H1 (cell line): ENCODE measurements around the gene KCND3. TPM values are rescaled to one million over a fixed set of nuclear protein-coding genes. Genes with fewer than 3 reads are reported as not detected.

Experiments
- CTCF ChIA-PET: fragments of 300-600 bp; sonication (Branson Sonifier 250); formaldehyde crosslinking; loops from one replicate; lab custom pipeline; 2021; ENCODE audit not compliant: partially characterized antibody; lab: Charles Lee
- POLR2A ChIA-PET: fragments of 300-600 bp; sonication (Branson Sonifier 250); formaldehyde crosslinking; loops from one replicate; lab custom pipeline; 2021; ENCODE audit warnings: inconsistent platforms; ENCODE audit not compliant: partially characterized antibody; lab: Charles Lee
- DNase-seq, 2 experiments: peaks; one replicate each; pipeline versions ENCODE4 v3.0.0 to v3.0.0-alpha.2; 2010 to 2022; ENCODE audit warnings: low spot score in 2 of 2, low read depth in 1 of 2, mixed read lengths in 1 of 2
- FAIRE-seq: peaks from 2 replicates; lab custom pipeline; 2011; peaks lifted over from hg19 to GRCh38; lab: Jason Lieb, UNC
- H2AFZ ChIP-seq: 2 replicates; pipeline ENCODE4 v1.8.1; 2012; ENCODE audit warnings: low read length, inconsistent platforms
- H2AK5ac ChIP-seq: 2 replicates; pipeline ENCODE4 v1.6.1; 2013; ENCODE audit warnings: low read depth, low read length
- H2BK120ac ChIP-seq: replicated peaks from 2 replicates; pipeline ENCODE3; 2013; ENCODE audit warnings: low read depth, low read length, inconsistent platforms
- H2BK12ac ChIP-seq: 2 replicates; pipeline ENCODE4 v1.6.1; 2013; ENCODE audit warnings: low read depth, low read length
- H2BK15ac ChIP-seq: 2 replicates; pipeline ENCODE4 v1.6.1; 2013; ENCODE audit warnings: low read length
- H2BK20ac ChIP-seq: 2 replicates; pipeline ENCODE4 v1.6.1; 2013; ENCODE audit warnings: low read length
- H2BK5ac ChIP-seq: 2 replicates; pipeline ENCODE4 v1.6.1; 2013; ENCODE audit warnings: low read depth, low read length
- H3K14ac ChIP-seq: 2 replicates; pipeline ENCODE4 v1.6.1; 2013; ENCODE audit warnings: inconsistent platforms; ENCODE audit not compliant: insufficient read length
- H3K18ac ChIP-seq: 2 replicates; pipeline ENCODE4 v1.6.1; 2013; ENCODE audit warnings: low read length; ENCODE audit errors: extremely low read depth
- H3K23ac ChIP-seq: 2 replicates; pipeline ENCODE4 v1.6.1; 2013; ENCODE audit warnings: inconsistent platforms; ENCODE audit not compliant: insufficient read length
- H3K23me2 ChIP-seq: 2 replicates; pipeline ENCODE4 v1.6.1; 2013; ENCODE audit warnings: low read depth, low read length
- H3K27ac ChIP-seq: 2 replicates; pipeline ENCODE4 v1.6.1; 2011; ENCODE audit warnings: low read depth, low read length, inconsistent platforms
- H3K27me3 ChIP-seq, 4 experiments: replicated peaks in 1 of 4; 1 replicate in 1 of 4; 2 replicates in 3 of 4; pipeline versions ENCODE4 v1.6.1 to v1.8.1; 2011 to 2013; ENCODE audit warnings: low read length in 3 of 4, mild to moderate bottlenecking in 3 of 4, inconsistent platforms in 2 of 4, mixed read lengths in 2 of 4, moderate library complexity in 1 of 4; ENCODE audit not compliant: control insufficient read depth in 3 of 4, insufficient read depth in 3 of 4; ENCODE audit errors: extremely low read depth in 1 of 4
- H3K36me3 ChIP-seq, 4 experiments: 2 replicates each; pipeline versions ENCODE4 v1.6.1 to v1.8.1; 2011 to 2013; ENCODE audit warnings: mild to moderate bottlenecking in 4 of 4, low read length in 3 of 4, moderate library complexity in 2 of 4, control low read depth in 1 of 4, inconsistent platforms in 1 of 4; ENCODE audit not compliant: insufficient read depth in 4 of 4, control insufficient read depth in 2 of 4
- H3K4ac ChIP-seq: replicated peaks from 2 replicates; pipeline ENCODE3; 2013; ENCODE audit warnings: low read length, low read depth, mixed read lengths, inconsistent platforms; ENCODE audit not compliant: insufficient read length
- H3K4me1 ChIP-seq, 4 experiments: replicated peaks in 1 of 4; 1 replicate in 1 of 4; 2 replicates in 3 of 4; pipeline versions ENCODE4 v1.6.1 to v1.8.1; 2011 to 2013; ENCODE audit warnings: low read length in 3 of 4, inconsistent platforms in 2 of 4, mixed read lengths in 1 of 4; ENCODE audit not compliant: insufficient read depth in 4 of 4, control insufficient read depth in 3 of 4
- H3K4me2 ChIP-seq, 2 experiments: 2 replicates each; pipeline versions ENCODE4 v1.6.1 to v1.8.1; 2011 to 2013; ENCODE audit warnings: low read depth in 2 of 2, low read length in 2 of 2, control low read depth in 1 of 2, inconsistent platforms in 1 of 2, mild to moderate bottlenecking in 1 of 2; ENCODE audit not compliant: insufficient read depth in 1 of 2
- H3K4me3 ChIP-seq, 4 experiments: fragments of 200-600, 300-600 bp in 1 of 4; sonication (generic), shearing (Covaris generic), sonication (Bioruptor Twin) in 1 of 4; 2 replicates each; pipeline versions ENCODE4 v1.5.1 to v1.8.1; 2011 to 2016; ENCODE audit warnings: low read length in 4 of 4, low read depth in 3 of 4, control low read depth in 2 of 4, inconsistent platforms in 2 of 4, mild to moderate bottlenecking in 2 of 4, mixed read lengths in 1 of 4, moderate library complexity in 1 of 4; ENCODE audit not compliant: insufficient read depth in 2 of 4; ENCODE audit errors: extremely low read depth in 1 of 4
- H3K56ac ChIP-seq: replicated peaks from 2 replicates; pipeline ENCODE3; 2013; ENCODE audit warnings: low read depth, mild to moderate bottlenecking, mixed read lengths, low read length, inconsistent platforms; ENCODE audit not compliant: insufficient read length
- H3K79me1 ChIP-seq: 2 replicates; pipeline ENCODE4 v1.6.1; 2013; ENCODE audit warnings: low read depth, low read length, control low read depth
- H3K79me2 ChIP-seq, 2 experiments: 2 replicates each; pipeline versions ENCODE4 v1.6.1 to v1.8.1; 2012 to 2013; ENCODE audit warnings: low read length in 2 of 2, mild to moderate bottlenecking in 2 of 2, inconsistent platforms in 1 of 2; ENCODE audit not compliant: insufficient read depth in 2 of 2, control insufficient read depth in 1 of 2
- H3K9ac ChIP-seq, 4 experiments: replicated peaks in 1 of 4; 1 replicate in 1 of 4; 2 replicates in 3 of 4; pipeline versions ENCODE4 v1.6.1 to v1.8.1; 2011 to 2013; ENCODE audit warnings: low read depth in 3 of 4, low read length in 3 of 4, control low read depth in 2 of 4, mild to moderate bottlenecking in 2 of 4, moderate library complexity in 2 of 4, inconsistent platforms in 1 of 4; ENCODE audit errors: extremely low read depth in 1 of 4
- H3K9me3 ChIP-seq, 2 experiments: 2 replicates each; pipeline versions ENCODE4 v1.6.1 to v1.8.1; 2012 to 2013; ENCODE audit warnings: mild to moderate bottlenecking in 2 of 2, moderate library complexity in 2 of 2, control low read depth in 1 of 2, inconsistent platforms in 1 of 2, low read depth in 1 of 2, low read length in 1 of 2, mixed read lengths in 1 of 2; ENCODE audit not compliant: insufficient read depth in 2 of 2
- H4K20me1 ChIP-seq, 2 experiments: replicated peaks in 1 of 2; 2 replicates each; pipeline versions ENCODE3 to v1.8.1; 2011 to 2013; ENCODE audit warnings: inconsistent platforms in 2 of 2, low read length in 2 of 2, mild to moderate bottlenecking in 1 of 2; ENCODE audit not compliant: insufficient read depth in 2 of 2, control insufficient read depth in 1 of 2
- H4K5ac ChIP-seq: 2 replicates; pipeline ENCODE4 v1.6.1; 2013; ENCODE audit warnings: low read length, low read depth, mixed read lengths, inconsistent platforms; ENCODE audit not compliant: insufficient read length
- H4K8ac ChIP-seq: 2 replicates; pipeline ENCODE4 v1.8.0; 2013; ENCODE audit warnings: mild to moderate bottlenecking, moderate library complexity, low read length, inconsistent platforms; ENCODE audit not compliant: insufficient read depth; ENCODE audit errors: extremely low read depth
- H4K91ac ChIP-seq: replicated peaks from 2 replicates; pipeline ENCODE3; 2013; ENCODE audit warnings: low read length, mixed read lengths, inconsistent platforms; ENCODE audit not compliant: insufficient read length
- BRCA1 ChIP-seq: IDR thresholded peaks from 2 replicates; pipeline ENCODE4 v1.6.1; 2012; ENCODE audit warnings: low read depth, low read length, improper control_type of control experiment
- CEBPB ChIP-seq: IDR thresholded peaks from 2 replicates; pipeline ENCODE4 v1.6.1; 2012; ENCODE audit warnings: low read depth, low read length
- CHD1 ChIP-seq: IDR thresholded peaks from 2 replicates; pipeline ENCODE4 v1.6.1; 2012; ENCODE audit warnings: low read depth, low read length, improper control_type of control experiment
- CTBP2 ChIP-seq: IDR thresholded peaks from 2 replicates; pipeline ENCODE4 v1.7.0; 2011; ENCODE audit warnings: borderline replicate concordance, mild to moderate bottlenecking, moderate library complexity, mixed read lengths, low read length; ENCODE audit not compliant: insufficient read depth, insufficient read length
- GTF2F1 ChIP-seq: IDR thresholded peaks from 2 replicates; pipeline ENCODE4 v1.6.1; 2012; ENCODE audit warnings: low read depth, low read length, improper control_type of control experiment, borderline replicate concordance
- NRF1 ChIP-seq: IDR thresholded peaks from 2 replicates; pipeline ENCODE4 v1.6.1; 2011; ENCODE audit warnings: mild to moderate bottlenecking, low read depth, low read length, improper control_type of control experiment
- RAD21 ChIP-seq, 2 experiments: IDR thresholded peaks in 1 of 2; conservative IDR thresholded peaks in 1 of 2; 2 replicates each; pipeline ENCODE4 v1.6.1; 2011; ENCODE audit warnings: low read depth in 2 of 2, low read length in 2 of 2, improper control_type of control experiment in 1 of 2, inconsistent platforms in 1 of 2, mild to moderate bottlenecking in 1 of 2, moderate library complexity in 1 of 2
- SAP30 ChIP-seq: fragments of 300-600 bp; sonication (generic); IDR thresholded peaks from 2 replicates; pipeline ENCODE4 v1.7.1; 2012; ENCODE audit warnings: low read length, moderate library complexity, mild to moderate bottlenecking, inconsistent platforms; ENCODE audit not compliant: insufficient read depth, insufficient replicate concordance
- SP1 ChIP-seq: IDR thresholded peaks from 2 replicates; pipeline ENCODE4 v1.6.1; 2011; ENCODE audit warnings: low read depth, low read length
- WGBS, 2 experiments: shearing (Covaris generic) in 1 of 2; methylation state at CpG; one replicate each; pipeline versions ENCODE4 v1.1.6 to v1.1.7; 2013 to 2015; ENCODE audit warnings: low lambda C conversion rate in 2 of 2, mixed read lengths in 2 of 2, inconsistent platforms in 1 of 2, low coverage in 1 of 2, missing lambda C conversion rate in 1 of 2; ENCODE audit not compliant: insufficient replicate concordance in 2 of 2, insufficient coverage in 1 of 2, insufficient read length in 1 of 2; ENCODE audit errors: extremely low coverage in 1 of 2, missing lambda C conversion rate in 1 of 2; 5-methylcytosine and 5-hydroxymethylcytosine counted together
- polyA plus RNA-seq, 7 experiments: library from polyadenylated mRNA; depleted of rRNA in 3 of 7; stranded (reverse) in 5 of 7; unstranded in 2 of 7; fragments of >200 nt in 5 of 7; fragments of 200-250 nt in 2 of 7; gene quantifications; 1 replicate in 5 of 7; 2 replicates in 1 of 7; 4 replicates in 1 of 7; pipeline versions ENCODE4 v1.2.1 to v1.2.3, GENCODE V29; 2011 to 2013; ENCODE audit warnings: missing spikeins in 2 of 7, mixed read lengths in 2 of 7
- total RNA-seq: library from RNA; stranded (reverse); fragmentation: NEBNext Ultra II Directional; extraction: Animal tissue kit (Norgen Biotek cat#: 25700); gene quantifications from 2 replicates; pipeline ENCODE4 v1.2.1, GENCODE V29; 2021
- TF ChIP-seq, protein P1 (sequence below), 3 experiments: IDR thresholded peaks; 1 replicate in 2 of 3; 2 replicates in 1 of 3; pipeline versions ENCODE4 v1.5.1 to v1.6.1; 2011; ENCODE audit warnings: low read length in 3 of 3, mild to moderate bottlenecking in 3 of 3, inconsistent platforms in 2 of 3, low read depth in 1 of 3, moderate library complexity in 1 of 3; ENCODE audit not compliant: insufficient read depth in 1 of 3; ENCODE audit errors: control extremely low read depth in 1 of 3
- TF ChIP-seq, protein P2 (sequence below): IDR thresholded peaks from 2 replicates; pipeline ENCODE4 v1.6.1; 2011; ENCODE audit warnings: low read depth, mild to moderate bottlenecking, low read length; ENCODE audit not compliant: insufficient read depth

The KCND3 gene
- total and polyA plus RNA-seq, 2 of the 8 experiments (the other 6 are each of a cell fraction or from before 2014, with no cell fraction given): 0.14 to 0.48 TPM

DNA sequence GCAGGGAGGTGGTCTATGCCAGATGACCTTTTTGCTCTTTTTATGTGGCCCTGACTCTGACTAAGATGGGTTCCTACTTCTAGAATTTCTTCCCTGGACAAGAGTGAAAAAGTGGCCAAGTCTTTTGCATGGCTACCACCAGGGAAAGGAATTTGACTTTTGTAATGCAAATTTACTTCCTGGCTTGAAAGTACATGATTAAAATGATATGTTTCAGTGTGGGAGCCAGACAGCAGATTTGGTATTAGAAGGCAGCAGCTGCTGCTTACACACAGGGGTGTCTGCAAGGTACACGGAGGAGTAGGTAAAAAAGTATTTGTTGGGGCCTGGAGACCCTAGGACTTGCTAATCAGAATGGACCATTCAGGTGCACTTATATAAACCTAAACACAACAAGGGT is 78.4 kb downstream of the KCND3 start:
- ChIA-PET CTCF (no interaction called here), POLR2A (no interaction called here)
- Histone ChIP-seq H3K23ac (no peak overlapping the region), H3K9ac (no peak overlapping the region), H2BK15ac (no peak overlapping the region), H2AK5ac (no peak overlapping the region), H3K4me1 (peaks cover 0 to 3% (median 1%) of the 10 kb centered on the region in 4 experiments; a peak in 2 of 7 replicates), H3K27me3 (peaks cover 0 to 3% (median 0%) of the 10 kb centered on the region in 4 experiments; a peak in 1 of 7 replicates), H3K14ac (no peak overlapping the region), H2BK120ac (no peak overlapping the region), H3K23me2 (no peaks in the 10 kb centered on the region), H3K4me2 (no peak overlapping the region), H4K8ac (no peak overlapping the region), H3K36me3 (no peaks in the 10 kb centered on the region), H3K27ac (no peak overlapping the region), H3K4me3 (no peak overlapping the region), H3K9me3 (no peaks in the 10 kb centered on the region), H3K79me2 (no peaks in the 10 kb centered on the region), H3K4ac (no peak overlapping the region), H4K20me1 (no peaks in the 10 kb centered on the region), H2AFZ (no peak overlapping the region), H2BK5ac (no peak overlapping the region), H2BK20ac (no peak overlapping the region), H2BK12ac (no peak overlapping the region), H4K91ac (no peak overlapping the region), H3K18ac (no peak overlapping the region), H3K79me1 (0 out of 2 replicates have a peak, but pooled peaks cover 2% of the 10 kb centered on the region), H4K5ac (no peak overlapping the region), H3K56ac (no peak overlapping the region)
- DNase-seq: no peak
- FAIRE-seq: no peak
- 91% methylated on average over 1 of the region's 1 CpG; no CpG with 5 or more reads in 1 of the 2 experiments for WGBS, 2 experiments
- no peak for TF ChIP-seq RAD21 (IDR thresholded peaks at IDR 0.05 in 1 of 2, conservative IDR thresholded peaks at IDR 0.05 in 1 of 2; ENCODE audit: low read depth in 2 of 2, low read length in 2 of 2)
- TF ChIP-seq, protein P1, sequence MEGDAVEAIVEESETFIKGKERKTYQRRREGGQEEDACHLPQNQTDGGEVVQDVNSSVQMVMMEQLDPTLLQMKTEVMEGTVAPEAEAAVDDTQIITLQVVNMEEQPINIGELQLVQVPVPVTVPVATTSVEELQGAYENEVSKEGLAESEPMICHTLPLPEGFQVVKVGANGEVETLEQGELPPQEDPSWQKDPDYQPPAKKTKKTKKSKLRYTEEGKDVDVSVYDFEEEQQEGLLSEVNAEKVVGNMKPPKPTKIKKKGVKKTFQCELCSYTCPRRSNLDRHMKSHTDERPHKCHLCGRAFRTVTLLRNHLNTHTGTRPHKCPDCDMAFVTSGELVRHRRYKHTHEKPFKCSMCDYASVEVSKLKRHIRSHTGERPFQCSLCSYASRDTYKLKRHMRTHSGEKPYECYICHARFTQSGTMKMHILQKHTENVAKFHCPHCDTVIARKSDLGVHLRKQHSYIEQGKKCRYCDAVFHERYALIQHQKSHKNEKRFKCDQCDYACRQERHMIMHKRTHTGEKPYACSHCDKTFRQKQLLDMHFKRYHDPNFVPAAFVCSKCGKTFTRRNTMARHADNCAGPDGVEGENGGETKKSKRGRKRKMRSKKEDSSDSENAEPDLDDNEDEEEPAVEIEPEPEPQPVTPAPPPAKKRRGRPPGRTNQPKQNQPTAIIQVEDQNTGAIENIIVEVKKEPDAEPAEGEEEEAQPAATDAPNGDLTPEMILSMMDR (IDR thresholded peaks at IDR 0.05; ENCODE audit: control extremely low read depth in 1 of 3, insufficient read depth in 1 of 3, low read depth in 1 of 3, low read length in 3 of 3): no peak
- TF ChIP-seq NRF1: no peak
- TF ChIP-seq CEBPB: no peak
- TF ChIP-seq, protein P2, sequence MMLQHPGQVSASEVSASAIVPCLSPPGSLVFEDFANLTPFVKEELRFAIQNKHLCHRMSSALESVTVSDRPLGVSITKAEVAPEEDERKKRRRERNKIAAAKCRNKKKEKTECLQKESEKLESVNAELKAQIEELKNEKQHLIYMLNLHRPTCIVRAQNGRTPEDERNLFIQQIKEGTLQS: no peak
- no peak for TF ChIP-seq SAP30
- TF ChIP-seq BRCA1: no peak
- TF ChIP-seq CTBP2: no peak
- no peak for TF ChIP-seq SP1
- TF ChIP-seq CHD1: no peak
- TF ChIP-seq GTF2F1: no peak
